ENCODE results near the gene DRG1. TPM values are rescaled to one million over a fixed set of nuclear protein-coding genes. Genes with fewer than 3 reads are reported as not detected.

The DRG1 gene
- total and polyA plus RNA-seq, 4 donors, result 39.6 to 47.1 (median 41.9) TPM

- WGBS, 2 donors, result 95 to 98% methylated on average over 9 of the region's 9 CpGs
- Histone ChIP-seq H3K27me3 (ENCODE audit: control insufficient read depth in 3 of 3, insufficient read depth in 3 of 3, low read length in 2 of 3) (no peaks in the 10 kb centered on the region), H3K36me3 (ENCODE audit: control insufficient read depth in 4 of 4, insufficient read depth in 4 of 4, low read length in 4 of 4) (peaks cover 41 to 46% (median 41%) of the 10 kb centered on the region in 4 donors), H3K4me3 (no peak overlapping the region), H3K9ac (ENCODE audit: insufficient read depth in 1 of 2, low read length in 2 of 2) (no peak overlapping the region), H3K9me3 (ENCODE audit: control insufficient read depth in 4 of 4, insufficient read depth in 3 of 4, low read length in 3 of 4) (no peaks in the 10 kb centered on the region), H3K4me1 (ENCODE audit: control insufficient read depth in 5 of 5, insufficient read depth in 5 of 5, low read length in 5 of 5) (no peaks in the 10 kb centered on the region), H3K27ac (ENCODE audit: low read depth in 1 of 2, low read length in 1 of 2) (no peak overlapping the region)
- no peak for TF ChIP-seq CTCF (IDR thresholded peaks at IDR 0.05; ENCODE audit: control extremely low read depth, extremely low read depth)
- DNase-seq (no peak), ATAC-seq (ENCODE audit: insufficient read depth, low FRiP score) (no peak)
Measured at GRCh38 chr22:31425331-31426050, 26.1 kb downstream of the DRG1 start.

- 79 to 91% methylated on average over 5 of the region's 5 CpGs for WGBS, 2 donors
- DNase-seq (no peak), ATAC-seq (ENCODE audit: insufficient read depth, low FRiP score) (no peak)
- Histone ChIP-seq H3K4me1 (ENCODE audit: control insufficient read depth in 5 of 5, insufficient read depth in 5 of 5, low read length in 5 of 5) (no peaks in the 10 kb centered on the region), H3K9me3 (ENCODE audit: control insufficient read depth in 4 of 4, insufficient read depth in 3 of 4, low read length in 3 of 4) (no peaks in the 10 kb centered on the region), H3K27ac (ENCODE audit: low read depth in 1 of 2, low read length in 1 of 2) (no peak overlapping the region), H3K27me3 (ENCODE audit: control insufficient read depth in 3 of 3, insufficient read depth in 3 of 3, low read length in 2 of 3) (no peaks in the 10 kb centered on the region), H3K36me3 (ENCODE audit: control insufficient read depth in 4 of 4, insufficient read depth in 4 of 4, low read length in 4 of 4) (peaks cover 44 to 56% (median 45%) of the 10 kb centered on the region in 4 donors), H3K4me3 (no peak overlapping the region), H3K9ac (ENCODE audit: insufficient read depth in 1 of 2, low read length in 2 of 2) (no peak overlapping the region)
- TF ChIP-seq CTCF (IDR thresholded peaks at IDR 0.05; ENCODE audit: control extremely low read depth, extremely low read depth), result no peak
Measured at GRCh38 chr22:31431950-31432349, 32.5 kb downstream of the DRG1 start.

- no peak for DNase-seq
- Histone ChIP-seq H3K36me3 (ENCODE audit: control insufficient read depth in 4 of 4, insufficient read depth in 4 of 4, low read length in 4 of 4) (peaks cover 51 to 72% (median 54%) of the 10 kb centered on the region in 4 donors), H3K4me3 (no peak overlapping the region), H3K4me1 (ENCODE audit: control insufficient read depth in 5 of 5, insufficient read depth in 5 of 5, low read length in 5 of 5) (peaks cover 0 to 6% (median 0%) of the 10 kb centered on the region in 5 donors), H3K9me3 (ENCODE audit: control insufficient read depth in 4 of 4, insufficient read depth in 3 of 4, low read length in 3 of 4) (no peaks in the 10 kb centered on the region), H3K9ac (ENCODE audit: insufficient read depth in 1 of 2, low read length in 2 of 2) (no peak overlapping the region), H3K27ac (ENCODE audit: low read depth in 1 of 2, low read length in 1 of 2) (no peak overlapping the region), H3K27me3 (ENCODE audit: control insufficient read depth in 3 of 3, insufficient read depth in 3 of 3, low read length in 2 of 3) (no peaks in the 10 kb centered on the region)
- no peak for ATAC-seq (ENCODE audit: insufficient read depth, low FRiP score)
- 89 to 90% methylated on average over 3 of the region's 3 CpGs for WGBS, 2 donors
- no peak for TF ChIP-seq CTCF (IDR thresholded peaks at IDR 0.05; ENCODE audit: control extremely low read depth, extremely low read depth)
Measured at GRCh38 chr22:31436132-31436531, 36.7 kb downstream of the DRG1 start.

Measured in lung (tissue), 12 donors.